Thyroid gland (tissue), 4 donors: Measurements from ENCODE around the gene PDGFB.

ENCODE experiments used
- POLR2A ChIP-seq, 2 donors: fragments of 450-650 bp; IDR thresholded peaks; one replicate each; pipeline ENCODE4 v1.6.1; 2017; ENCODE audit warnings: antibody characterized with exemption in 2 of 2, mild to moderate bottlenecking in 2 of 2, moderate library complexity in 1 of 2
- TF ChIP-seq, protein P1 (sequence below), 6 experiments: fragments of 200-600 bp in 3 of 6; fragments of 450-650 bp in 3 of 6; sonication (generic) in 3 of 6; IDR thresholded peaks; one replicate each; pipeline ENCODE4 v1.5.1; 2016 to 2019; ENCODE audit warnings: antibody characterized with exemption in 6 of 6, mild to moderate bottlenecking in 2 of 6, inconsistent platforms in 1 of 6, moderate library complexity in 1 of 6

- TF ChIP-seq, protein P1, sequence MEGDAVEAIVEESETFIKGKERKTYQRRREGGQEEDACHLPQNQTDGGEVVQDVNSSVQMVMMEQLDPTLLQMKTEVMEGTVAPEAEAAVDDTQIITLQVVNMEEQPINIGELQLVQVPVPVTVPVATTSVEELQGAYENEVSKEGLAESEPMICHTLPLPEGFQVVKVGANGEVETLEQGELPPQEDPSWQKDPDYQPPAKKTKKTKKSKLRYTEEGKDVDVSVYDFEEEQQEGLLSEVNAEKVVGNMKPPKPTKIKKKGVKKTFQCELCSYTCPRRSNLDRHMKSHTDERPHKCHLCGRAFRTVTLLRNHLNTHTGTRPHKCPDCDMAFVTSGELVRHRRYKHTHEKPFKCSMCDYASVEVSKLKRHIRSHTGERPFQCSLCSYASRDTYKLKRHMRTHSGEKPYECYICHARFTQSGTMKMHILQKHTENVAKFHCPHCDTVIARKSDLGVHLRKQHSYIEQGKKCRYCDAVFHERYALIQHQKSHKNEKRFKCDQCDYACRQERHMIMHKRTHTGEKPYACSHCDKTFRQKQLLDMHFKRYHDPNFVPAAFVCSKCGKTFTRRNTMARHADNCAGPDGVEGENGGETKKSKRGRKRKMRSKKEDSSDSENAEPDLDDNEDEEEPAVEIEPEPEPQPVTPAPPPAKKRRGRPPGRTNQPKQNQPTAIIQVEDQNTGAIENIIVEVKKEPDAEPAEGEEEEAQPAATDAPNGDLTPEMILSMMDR (IDR thresholded peaks at IDR 0.05) = no peak
- TF ChIP-seq POLR2A (IDR thresholded peaks at IDR 0.05) = no peak
Observed at GRCh38 chr22:39197578-39197977, 47.2 kb downstream of the PDGFB start.
